22Rv1 (cell line): ENCODE results near the gene TRANK1.

ENCODE experiments used
- H3K27ac ChIP-seq: fragments of 450-650 bp; 2 replicates; pipeline ENCODE4 v1.5.1; 2017
- CTCF ChIP-seq: fragments of 450-650 bp; IDR thresholded peaks from 2 replicates; pipeline ENCODE4 v1.5.1; 2017; ENCODE audit warnings: mild to moderate bottlenecking
- ZFX ChIP-seq: fragments of 450-650 bp; IDR thresholded peaks from 2 replicates; pipeline ENCODE4 v1.6.1; 2017; ENCODE audit warnings: antibody characterized with exemption, borderline replicate concordance

TRANK1 gene

GRCh38 chr3:36867810-36868209, 77.0 kb downstream of the TRANK1 start:
- H3K27ac ChIP-seq = no peak overlapping the region
- TF ChIP-seq CTCF (no peak), ZFX (no peak)

GRCh38 chr3:36866368-36866767, 78.5 kb downstream of the TRANK1 start:
- TF ChIP-seq ZFX (no peak), CTCF (no peak)
- H3K27ac ChIP-seq = no peak overlapping the region

GRCh38 chr3:36864180-36865053, 80.4 kb downstream of the TRANK1 start:
- no peak overlapping the region for H3K27ac ChIP-seq
- no peak for TF ChIP-seq CTCF
- no peak for TF ChIP-seq ZFX

DNA sequence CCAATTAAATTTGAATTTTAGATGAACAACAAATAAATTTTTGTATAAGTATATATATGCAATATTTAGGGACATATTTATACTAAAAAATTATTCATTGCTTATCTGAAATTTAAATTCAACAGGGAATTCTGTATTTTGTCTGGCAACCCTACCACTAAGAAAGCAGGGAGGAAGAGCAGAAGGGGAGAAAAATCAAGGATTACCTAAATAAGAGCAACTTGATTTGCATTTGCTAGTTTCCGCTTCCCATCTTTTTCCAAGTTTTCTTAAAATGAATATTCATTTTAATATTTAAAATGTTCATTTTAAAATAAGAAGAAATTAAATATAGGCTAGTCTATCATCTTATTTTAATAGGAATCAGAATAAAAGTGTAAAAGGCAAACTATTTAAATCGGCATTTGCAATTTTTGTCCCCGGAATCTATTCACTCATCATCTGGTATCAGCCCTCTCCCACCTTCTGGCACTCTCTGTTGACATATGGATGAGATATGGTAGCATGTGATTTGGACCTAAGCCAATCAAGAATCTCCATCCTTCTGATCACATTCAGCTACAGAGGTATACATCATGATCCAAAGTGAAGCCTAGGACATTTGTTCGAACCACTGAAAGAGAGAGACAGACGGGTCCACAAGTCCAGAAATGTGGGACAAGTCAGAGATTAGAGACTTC, 82.6 kb downstream of the TRANK1 start:
- TF ChIP-seq ZFX (no peak), CTCF (no peak)
- H3K27ac ChIP-seq = no peak overlapping the region

DNA sequence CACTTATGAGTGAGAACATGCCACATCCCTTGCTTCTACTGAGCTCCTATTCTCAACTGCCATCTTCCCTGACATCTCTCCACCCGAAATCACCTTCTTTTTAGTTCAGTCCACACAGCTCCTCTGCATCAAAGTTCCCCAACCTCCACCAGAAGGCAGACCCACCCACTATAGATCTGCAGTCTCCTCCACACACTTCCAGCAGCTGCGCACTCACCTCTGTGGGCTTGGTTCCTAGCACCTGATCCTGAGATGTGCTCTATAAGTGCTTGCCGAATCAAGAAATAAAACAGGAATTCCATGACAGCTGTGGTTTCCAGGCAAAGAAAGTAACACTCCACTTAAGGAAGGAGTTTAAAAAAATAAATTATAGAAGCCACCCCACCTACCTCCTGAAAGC, 85.4 kb downstream of the TRANK1 start:
- no peak for TF ChIP-seq CTCF
- no peak for TF ChIP-seq ZFX
- H3K27ac ChIP-seq = no peak overlapping the region

DNA sequence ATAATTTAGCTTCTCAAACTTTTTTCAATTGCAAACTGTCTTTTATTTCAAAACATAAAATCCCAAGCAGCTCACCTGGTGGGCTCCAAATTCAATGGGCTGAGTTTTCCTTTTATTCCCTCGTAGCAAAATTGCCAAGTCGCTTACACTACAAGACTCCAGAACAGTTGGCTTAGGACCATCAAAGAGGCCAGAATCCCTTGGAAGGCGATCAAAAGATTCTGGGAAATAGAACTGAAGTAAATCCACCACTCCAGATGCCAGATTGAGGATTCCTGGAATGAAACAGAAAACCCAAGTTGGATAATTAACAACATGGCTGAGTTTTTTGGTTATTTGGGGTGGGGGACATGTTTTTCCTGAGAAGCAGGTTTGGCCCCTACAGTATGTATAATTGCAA, 92.8 kb downstream of the TRANK1 start:
- no peak for TF ChIP-seq CTCF
- no peak for TF ChIP-seq ZFX
- H3K27ac ChIP-seq = no peak overlapping the region

- H3K27ac ChIP-seq = no peak overlapping the region
- TF ChIP-seq ZFX (no peak), CTCF (no peak)
These were observed 94.1 kb downstream of the TRANK1 start for GRCh38 chr3:36850743-36851142.
